GM20000 (cell line): Measurements from ENCODE around the gene TDRD3.
"Not testable (repeated sequence)": the region's sequence is repeated elsewhere in the genome, so short reads cannot be mapped to it uniquely, and the experiment has no call there.

Experiments
- DNase-seq: peaks from one replicate; pipeline ENCODE4 v3.0.0; 2012; ENCODE audit warnings: low spot score
- CTCF ChIP-seq: IDR thresholded peaks from 2 replicates; pipeline ENCODE4 v1.5.1; 2012; ENCODE audit warnings: mild to moderate bottlenecking, control low read depth; ENCODE audit errors: extremely low read depth, missing control alignments

Gene TDRD3

GRCh38 chr13:60356970-60357369 lies 40.0 kb upstream of the TDRD3 start:
- no peak for TF ChIP-seq CTCF
- DNase-seq = no peak

- TF ChIP-seq CTCF = no peak
- no peak for DNase-seq
These were observed 38.6 kb upstream of the TDRD3 start for GRCh38 chr13:60358453-60358852.

GRCh38 chr13:60363288-60363687 lies 33.7 kb upstream of the TDRD3 start:
- no peak for TF ChIP-seq CTCF
- DNase-seq = no peak

GRCh38 chr13:60369242-60369641 lies 27.8 kb upstream of the TDRD3 start:
- TF ChIP-seq CTCF = no peak
- DNase-seq = no peak

GRCh38 chr13:60370343-60370742 lies 26.7 kb upstream of the TDRD3 start:
- DNase-seq = no peak
- TF ChIP-seq CTCF = no peak

- no peak for TF ChIP-seq CTCF
- no peak for DNase-seq
These were observed 24.9 kb upstream of the TDRD3 start for GRCh38 chr13:60372141-60372540.

- DNase-seq = not testable (repeated sequence)
These were observed 17.7 kb upstream of the TDRD3 start for GRCh38 chr13:60379282-60379681.

- no peak for DNase-seq
- TF ChIP-seq CTCF = no peak
These were observed 17.0 kb upstream of the TDRD3 start for GRCh38 chr13:60379837-60380565.
